Gastrocnemius medialis (tissue), 4 donors: ENCODE measurements around the gene MAGI1.

Source experiments
- POLR2A ChIP-seq, 2 donors: fragments of 450-650 bp; IDR thresholded peaks; one replicate each; pipeline ENCODE4 v1.6.1; 2017; ENCODE audit warnings: antibody characterized with exemption in 2 of 2, mild to moderate bottlenecking in 2 of 2, moderate library complexity in 2 of 2
- TF ChIP-seq, protein P1 (sequence below), 5 experiments: fragments of 450-650 bp in 3 of 5; fragments of 200-600 bp in 2 of 5; sonication (generic) in 2 of 5; IDR thresholded peaks in 4 of 5; conservative IDR thresholded peaks in 1 of 5; 1 replicate in 4 of 5; 2 replicates in 1 of 5; pipeline ENCODE4 v1.5.1; 2016 to 2019; ENCODE audit warnings: antibody characterized with exemption in 5 of 5, mild to moderate bottlenecking in 3 of 5, moderate library complexity in 3 of 5

- TF ChIP-seq, protein P1, sequence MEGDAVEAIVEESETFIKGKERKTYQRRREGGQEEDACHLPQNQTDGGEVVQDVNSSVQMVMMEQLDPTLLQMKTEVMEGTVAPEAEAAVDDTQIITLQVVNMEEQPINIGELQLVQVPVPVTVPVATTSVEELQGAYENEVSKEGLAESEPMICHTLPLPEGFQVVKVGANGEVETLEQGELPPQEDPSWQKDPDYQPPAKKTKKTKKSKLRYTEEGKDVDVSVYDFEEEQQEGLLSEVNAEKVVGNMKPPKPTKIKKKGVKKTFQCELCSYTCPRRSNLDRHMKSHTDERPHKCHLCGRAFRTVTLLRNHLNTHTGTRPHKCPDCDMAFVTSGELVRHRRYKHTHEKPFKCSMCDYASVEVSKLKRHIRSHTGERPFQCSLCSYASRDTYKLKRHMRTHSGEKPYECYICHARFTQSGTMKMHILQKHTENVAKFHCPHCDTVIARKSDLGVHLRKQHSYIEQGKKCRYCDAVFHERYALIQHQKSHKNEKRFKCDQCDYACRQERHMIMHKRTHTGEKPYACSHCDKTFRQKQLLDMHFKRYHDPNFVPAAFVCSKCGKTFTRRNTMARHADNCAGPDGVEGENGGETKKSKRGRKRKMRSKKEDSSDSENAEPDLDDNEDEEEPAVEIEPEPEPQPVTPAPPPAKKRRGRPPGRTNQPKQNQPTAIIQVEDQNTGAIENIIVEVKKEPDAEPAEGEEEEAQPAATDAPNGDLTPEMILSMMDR (IDR thresholded peaks at IDR 0.05 in 4 of 5, conservative IDR thresholded peaks at IDR 0.05 in 1 of 5) = no peak
- no peak for TF ChIP-seq POLR2A (IDR thresholded peaks at IDR 0.05)
Measured at GRCh38 chr3:65819896-65820295, 218.8 kb downstream of the MAGI1 start.
